ENCODE data around the gene LRRN1.

Gene LRRN1

GRCh38 chr3:3893590-3893989 is 94.4 kb downstream of the LRRN1 start:
- no peaks in the 10 kb centered on the region for H4K20me1 ChIP-seq (ENCODE audit: insufficient read depth, low read length)
- H3K79me2 ChIP-seq (ENCODE audit: insufficient read depth, low read length), result no peaks in the 10 kb centered on the region
- DNase-seq, result no peak
- no peak overlapping the region for H3K4me2 ChIP-seq (ENCODE audit: insufficient read depth, low read length)
- ATAC-seq (ENCODE audit: insufficient read depth, low read depth), result no peak
- no peaks in the 10 kb centered on the region for H3K9me3 ChIP-seq (ENCODE audit: insufficient read depth, low read length, severe bottlenecking)
- no peaks in the 10 kb centered on the region for H3K36me3 ChIP-seq (ENCODE audit: insufficient read depth, low read length)
- H3K4me1 ChIP-seq (ENCODE audit: insufficient read depth, low read length), result no peaks in the 10 kb centered on the region
- H3K9ac ChIP-seq (ENCODE audit: low read depth, low read length), result no peak overlapping the region
- H2AFZ ChIP-seq (ENCODE audit: low read depth, low read length), result no peak overlapping the region
- no peaks in the 10 kb centered on the region for H3K27me3 ChIP-seq (ENCODE audit: insufficient read depth, low read length, poor library complexity)
- TF ChIP-seq EZH2 (IDR thresholded peaks at IDR 0.05; ENCODE audit: borderline replicate concordance, low read depth, low read length, severe bottlenecking) (no peak), CTCF (IDR thresholded peaks at IDR 0.05; ENCODE audit: borderline replicate concordance, extremely low read depth, low read length, poor library complexity, severe bottlenecking) (no peak)
- H3K27ac ChIP-seq (ENCODE audit: low read length), result no peak overlapping the region
- no peak overlapping the region for H3K4me3 ChIP-seq (ENCODE audit: low read depth in 1 of 2, low read length in 2 of 2)

Data from DND-41 (cell line).